H54 (cell line): ENCODE results near the gene PLXND1.

Experiments
- DNase-seq: peaks from one replicate; pipeline ENCODE4 v3.0.0; 2011; ENCODE audit warnings: low spot score, mixed read lengths; ENCODE audit not compliant: insufficient read length
- FAIRE-seq: peaks from 3 replicates; lab custom pipeline; 2011; peaks lifted over from hg19 to GRCh38; lab: Jason Lieb, UNC
- POLR2A ChIP-seq: IDR thresholded peaks from 2 replicates; pipeline ENCODE4 v1.6.1; 2011; ENCODE audit warnings: low read depth, mild to moderate bottlenecking, low read length

Gene PLXND1

GRCh38 chr3:129597087-129597999 lies 9.1 kb downstream of the PLXND1 start:
- TF ChIP-seq POLR2A, result no peak
- DNase-seq (peak; percentile 80), FAIRE-seq (no peak)

- FAIRE-seq, result no peak
- peak; percentile 67 for DNase-seq
Measured at GRCh38 chr3:129596194-129597086, 10.0 kb downstream of the PLXND1 start.

GRCh38 chr3:129595544-129596193 lies 10.8 kb downstream of the PLXND1 start:
- FAIRE-seq, result no peak
- DNase-seq, result no peak
- TF ChIP-seq POLR2A, result no peak

More at GRCh38 chr3:129596194-129597086, 10.0 kb downstream of the PLXND1 start:
- TF ChIP-seq POLR2A, result peak; percentile 25; the same call in 1 of the 2 replicates

- no peak for FAIRE-seq
- no peak for DNase-seq
- no peak for TF ChIP-seq POLR2A
Measured at GRCh38 chr3:129594907-129595390, 11.5 kb downstream of the PLXND1 start.

GRCh38 chr3:129594409-129594808 lies 12.1 kb downstream of the PLXND1 start:
- FAIRE-seq (no peak), DNase-seq (no peak)
- TF ChIP-seq POLR2A, result no peak

GRCh38 chr3:129593595-129594339 lies 12.7 kb downstream of the PLXND1 start:
- DNase-seq (no peak), FAIRE-seq (no peak)
- no peak for TF ChIP-seq POLR2A

GRCh38 chr3:129593230-129593594 lies 13.3 kb downstream of the PLXND1 start:
- TF ChIP-seq POLR2A, result no peak
- no peak for DNase-seq
- FAIRE-seq, result no peak

GRCh38 chr3:129592381-129593131 lies 13.9 kb downstream of the PLXND1 start:
- no peak for DNase-seq
- no peak for FAIRE-seq
- no peak for TF ChIP-seq POLR2A

- DNase-seq, result no peak
- no peak for TF ChIP-seq POLR2A
- no peak for FAIRE-seq
Measured at GRCh38 chr3:129591932-129592331, 14.5 kb downstream of the PLXND1 start.

GRCh38 chr3:129590215-129590614 lies 16.3 kb downstream of the PLXND1 start:
- no peak for TF ChIP-seq POLR2A
- DNase-seq, result no peak
- FAIRE-seq, result no peak

- TF ChIP-seq POLR2A, result no peak
- FAIRE-seq, result no peak
Measured at GRCh38 chr3:129587566-129588210, 18.8 kb downstream of the PLXND1 start.

More at GRCh38 chr3:129587566-129588210, 18.8 kb downstream of the PLXND1 start:
- DNase-seq, result no peak
